HepG2 (cell line): ENCODE results near the gene GPATCH4. TPM values are rescaled to one million over a fixed set of nuclear protein-coding genes. Genes with fewer than 3 reads are reported as not detected.

Source experiments
- ARHGAP35 ChIP-seq: sonication (generic); formaldehyde crosslinking; IDR thresholded peaks from 2 replicates; pipeline ENCODE4 v1.9.0; 2022; ENCODE audit warnings: mild to moderate bottlenecking, inconsistent platforms, moderate library complexity, missing genetic modification reagents, borderline replicate concordance
- ELF4 ChIP-seq: sonication (generic); formaldehyde crosslinking; IDR thresholded peaks from 2 replicates; pipeline ENCODE4 v1.5.0; 2020; ENCODE audit warnings: missing genetic modification reagents, mild to moderate bottlenecking, moderate library complexity, borderline replicate concordance
- HOMEZ ChIP-seq: IDR thresholded peaks from 2 replicates; pipeline ENCODE4 v1.6.1; 2016; ENCODE audit warnings: low read depth
- ISL2 ChIP-seq: sonication (generic); formaldehyde crosslinking; IDR thresholded peaks from 2 replicates; pipeline ENCODE4 v1.5.0; 2020; ENCODE audit warnings: missing genetic modification reagents
- MIXL1 ChIP-seq: IDR thresholded peaks from 2 replicates; pipeline ENCODE4 v1.6.1; 2016
- MTF2 ChIP-seq: sonication (generic); formaldehyde crosslinking; IDR thresholded peaks from 2 replicates; pipeline ENCODE4 v1.5.0; 2020; ENCODE audit warnings: missing genetic modification reagents, borderline replicate concordance
- MXD1 ChIP-seq: sonication (generic); formaldehyde crosslinking; IDR thresholded peaks from 2 replicates; pipeline ENCODE4 v1.4.0; 2020; ENCODE audit warnings: mild to moderate bottlenecking, missing genetic modification reagents
- RFXANK ChIP-seq: IDR thresholded peaks from 2 replicates; pipeline ENCODE4 v1.6.1; 2016
- SMYD3 ChIP-seq: sonication (generic); formaldehyde crosslinking; IDR thresholded peaks from 2 replicates; pipeline ENCODE4 v1.8.1; 2023; ENCODE audit warnings: mild to moderate bottlenecking, missing genetic modification reagents
- TCF12 ChIP-seq, 2 experiments: fragments of 450-650 bp in 1 of 2; sonication (generic) in 1 of 2; formaldehyde crosslinking in 1 of 2; IDR thresholded peaks; 2 replicates each; pipeline versions ENCODE4 v1.6.1 to v1.8.0; 2017 to 2022; ENCODE audit warnings: antibody characterized with exemption in 1 of 2, mild to moderate bottlenecking in 1 of 2, missing genetic modification reagents in 1 of 2, moderate library complexity in 1 of 2
- TFDP2 ChIP-seq: sonication (generic); formaldehyde crosslinking; IDR thresholded peaks from 2 replicates; pipeline ENCODE4 v1.4.0; 2020; ENCODE audit warnings: missing genetic modification reagents
- ZEB1 ChIP-seq: IDR thresholded peaks from 2 replicates; pipeline ENCODE4 v1.6.1; 2012; ENCODE audit warnings: mild to moderate bottlenecking, low read depth, inconsistent platforms; ENCODE audit not compliant: insufficient replicate concordance
- ZGPAT ChIP-seq: IDR thresholded peaks from 2 replicates; pipeline ENCODE4 v1.6.1; 2016; ENCODE audit warnings: mild to moderate bottlenecking
- polyA plus RNA-seq, 8 experiments: library from polyadenylated mRNA; depleted of rRNA in 3 of 8; stranded (reverse) in 7 of 8; unstranded in 1 of 8; fragments of >200 nt; fragmentation: Illumina TruSeq in 4 of 8; extraction: Trizol in 4 of 8; gene quantifications; 2 replicates each; pipeline versions ENCODE4 v1.2.1 to v1.2.3, GENCODE V29; 2011 to 2016; ENCODE audit warnings: low read depth in 4 of 8, missing spikeins in 1 of 8, mixed read lengths in 1 of 8; ENCODE audit not compliant: insufficient read depth in 1 of 8
- total RNA-seq, 5 experiments: library from RNA; depleted of rRNA; stranded (reverse); fragments of >200 nt; fragmentation: Illumina TruSeq; extraction: Trizol; gene quantifications; 2 replicates each; pipeline ENCODE4 v1.2.3, GENCODE V29; 2016; ENCODE audit warnings: low read depth in 1 of 5
- TF ChIP-seq, protein P1 (sequence below): sonication (generic); formaldehyde crosslinking; IDR thresholded peaks from 2 replicates; pipeline ENCODE4 v1.4.0; 2020; ENCODE audit warnings: mild to moderate bottlenecking, missing genetic modification reagents, borderline replicate concordance
- TF ChIP-seq, protein P2 (sequence below): sonication (generic); formaldehyde crosslinking; conservative IDR thresholded peaks from 2 replicates; pipeline ENCODE4 v1.8.1; 2023; ENCODE audit warnings: missing genetic modification reagents
- TF ChIP-seq, protein P3 (sequence below): sonication (generic); formaldehyde crosslinking; IDR thresholded peaks from 2 replicates; pipeline ENCODE4 v1.4.0; 2020; ENCODE audit warnings: missing genetic modification reagents, low read depth, mild to moderate bottlenecking, borderline replicate concordance

The GPATCH4 gene
- total and polyA plus RNA-seq, 2 of the 13 experiments (the other 11 are each of a cell fraction or from before 2014, with no cell fraction given): 19.2 to 37.9 TPM

GRCh38 chr1:156571919-156572662 lies 29.2 kb downstream of the GPATCH4 start, which contains the start of gene IQGAP3 (continued):
- TF ChIP-seq, protein P1, sequence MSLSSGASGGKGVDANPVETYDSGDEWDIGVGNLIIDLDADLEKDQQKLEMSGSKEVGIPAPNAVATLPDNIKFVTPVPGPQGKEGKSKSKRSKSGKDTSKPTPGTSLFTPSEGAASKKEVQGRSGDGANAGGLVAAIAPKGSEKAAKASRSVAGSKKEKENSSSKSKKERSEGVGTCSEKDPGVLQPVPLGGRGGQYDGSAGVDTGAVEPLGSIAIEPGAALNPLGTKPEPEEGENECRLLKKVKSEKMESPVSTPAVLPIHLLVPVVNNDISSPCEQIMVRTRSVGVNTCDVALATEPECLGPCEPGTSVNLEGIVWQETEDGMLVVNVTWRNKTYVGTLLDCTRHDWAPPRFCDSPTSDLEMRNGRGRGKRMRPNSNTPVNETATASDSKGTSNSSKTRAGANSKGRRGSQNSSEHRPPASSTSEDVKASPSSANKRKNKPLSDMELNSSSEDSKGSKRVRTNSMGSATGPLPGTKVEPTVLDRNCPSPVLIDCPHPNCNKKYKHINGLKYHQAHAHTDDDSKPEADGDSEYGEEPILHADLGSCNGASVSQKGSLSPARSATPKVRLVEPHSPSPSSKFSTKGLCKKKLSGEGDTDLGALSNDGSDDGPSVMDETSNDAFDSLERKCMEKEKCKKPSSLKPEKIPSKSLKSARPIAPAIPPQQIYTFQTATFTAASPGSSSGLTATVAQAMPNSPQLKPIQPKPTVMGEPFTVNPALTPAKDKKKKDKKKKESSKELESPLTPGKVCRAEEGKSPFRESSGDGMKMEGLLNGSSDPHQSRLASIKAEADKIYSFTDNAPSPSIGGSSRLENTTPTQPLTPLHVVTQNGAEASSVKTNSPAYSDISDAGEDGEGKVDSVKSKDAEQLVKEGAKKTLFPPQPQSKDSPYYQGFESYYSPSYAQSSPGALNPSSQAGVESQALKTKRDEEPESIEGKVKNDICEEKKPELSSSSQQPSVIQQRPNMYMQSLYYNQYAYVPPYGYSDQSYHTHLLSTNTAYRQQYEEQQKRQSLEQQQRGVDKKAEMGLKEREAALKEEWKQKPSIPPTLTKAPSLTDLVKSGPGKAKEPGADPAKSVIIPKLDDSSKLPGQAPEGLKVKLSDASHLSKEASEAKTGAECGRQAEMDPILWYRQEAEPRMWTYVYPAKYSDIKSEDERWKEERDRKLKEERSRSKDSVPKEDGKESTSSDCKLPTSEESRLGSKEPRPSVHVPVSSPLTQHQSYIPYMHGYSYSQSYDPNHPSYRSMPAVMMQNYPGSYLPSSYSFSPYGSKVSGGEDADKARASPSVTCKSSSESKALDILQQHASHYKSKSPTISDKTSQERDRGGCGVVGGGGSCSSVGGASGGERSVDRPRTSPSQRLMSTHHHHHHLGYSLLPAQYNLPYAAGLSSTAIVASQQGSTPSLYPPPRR (CRISPR knock-in tag): no peak
- TF ChIP-seq MXD1 (peak; percentile 83; the same call in 1 of the 2 replicates), TFDP2 (peak; percentile 100), ELF4 (CRISPR knock-in tag) (no peak), MIXL1 (no peak), ISL2 (CRISPR knock-in tag) (0 out of 2 replicates have a peak, but pooled peaks have one; percentile 41), ZGPAT (CRISPR knock-in tag) (peak; percentile 44; the same call in 1 of the 2 replicates), MTF2 (CRISPR knock-in tag) (no peak), ZEB1 (no peak), TCF12 (IDR thresholded peaks at IDR 0.05) (no peak), TCF12 (CRISPR knock-in tag; IDR thresholded peaks at IDR 0.05) (no peak), HOMEZ (no peak), ARHGAP35 (CRISPR knock-in tag) (no peak), SMYD3 (CRISPR knock-in tag) (no peak), RFXANK (CRISPR knock-in tag) (no peak)
- TF ChIP-seq, protein P2, sequence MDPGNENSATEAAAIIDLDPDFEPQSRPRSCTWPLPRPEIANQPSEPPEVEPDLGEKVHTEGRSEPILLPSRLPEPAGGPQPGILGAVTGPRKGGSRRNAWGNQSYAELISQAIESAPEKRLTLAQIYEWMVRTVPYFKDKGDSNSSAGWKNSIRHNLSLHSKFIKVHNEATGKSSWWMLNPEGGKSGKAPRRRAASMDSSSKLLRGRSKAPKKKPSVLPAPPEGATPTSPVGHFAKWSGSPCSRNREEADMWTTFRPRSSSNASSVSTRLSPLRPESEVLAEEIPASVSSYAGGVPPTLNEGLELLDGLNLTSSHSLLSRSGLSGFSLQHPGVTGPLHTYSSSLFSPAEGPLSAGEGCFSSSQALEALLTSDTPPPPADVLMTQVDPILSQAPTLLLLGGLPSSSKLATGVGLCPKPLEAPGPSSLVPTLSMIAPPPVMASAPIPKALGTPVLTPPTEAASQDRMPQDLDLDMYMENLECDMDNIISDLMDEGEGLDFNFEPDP (CRISPR knock-in tag): no peak
- TF ChIP-seq, protein P3, sequence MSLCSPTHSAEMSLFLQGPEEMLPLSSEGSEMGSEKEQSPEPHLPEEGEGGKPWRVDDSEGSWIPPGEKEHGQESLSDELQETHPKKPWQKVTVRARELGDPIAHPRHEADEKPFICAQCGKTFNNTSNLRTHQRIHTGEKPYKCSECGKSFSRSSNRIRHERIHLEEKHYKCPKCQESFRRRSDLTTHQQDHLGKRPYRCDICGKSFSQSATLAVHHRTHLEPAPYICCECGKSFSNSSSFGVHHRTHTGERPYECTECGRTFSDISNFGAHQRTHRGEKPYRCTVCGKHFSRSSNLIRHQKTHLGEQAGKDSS (CRISPR knock-in tag): no peak
